Bone marrow (tissue), 2 donors: ENCODE data around the gene ANKRD13A.

Source experiments
- DNase-seq, 2 donors: peaks; one replicate each; lab custom pipeline; 2025; lab: John Stamatoyannopoulos, UW

ANKRD13A gene

DNA sequence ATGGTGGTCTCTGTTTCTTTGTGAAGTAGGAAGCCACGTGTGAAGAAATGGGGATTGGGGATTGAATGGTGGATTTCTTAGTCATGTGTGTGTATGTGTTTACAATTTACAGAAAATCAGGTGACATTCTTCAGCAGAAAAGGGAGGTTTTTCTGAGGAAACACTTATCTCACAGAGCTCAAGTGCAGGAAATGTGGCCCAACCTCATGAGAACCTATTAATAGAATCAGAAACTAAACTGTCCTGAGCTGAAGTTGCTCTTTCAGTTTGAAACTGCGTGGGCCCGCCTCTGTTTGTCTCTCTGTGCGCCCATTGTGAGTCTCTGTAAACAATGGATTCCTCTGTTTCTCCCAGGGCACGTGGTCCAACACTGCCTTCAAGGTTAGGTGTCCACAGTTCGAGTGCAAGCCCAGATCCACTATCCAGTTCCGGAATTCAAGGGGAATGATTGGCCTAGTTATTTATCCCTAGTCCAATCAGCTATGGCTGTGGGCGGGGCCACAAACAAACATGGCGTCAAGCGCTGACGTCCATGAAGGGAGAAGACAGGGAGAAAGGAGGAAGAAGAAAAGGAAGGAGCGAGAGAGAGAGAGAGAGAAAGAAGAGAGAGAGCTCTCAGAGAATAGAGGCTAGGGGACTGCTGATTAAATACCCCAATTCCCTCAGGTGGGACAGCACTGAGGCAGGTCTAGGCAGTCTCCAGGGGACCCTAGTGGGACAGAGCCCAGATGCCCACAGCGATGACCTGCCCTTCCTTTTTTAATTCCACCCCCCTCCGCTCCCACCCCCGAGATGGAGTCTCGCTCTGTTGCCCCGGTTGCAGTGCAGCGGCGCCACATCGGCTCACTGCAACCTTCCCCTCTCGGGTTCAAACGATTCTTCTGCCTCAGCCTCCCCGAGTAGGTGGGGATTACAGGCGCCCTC lies 80.5 kb downstream of the ANKRD13A start:
- DNase-seq, result peak; percentile 28 to 92

DNA sequence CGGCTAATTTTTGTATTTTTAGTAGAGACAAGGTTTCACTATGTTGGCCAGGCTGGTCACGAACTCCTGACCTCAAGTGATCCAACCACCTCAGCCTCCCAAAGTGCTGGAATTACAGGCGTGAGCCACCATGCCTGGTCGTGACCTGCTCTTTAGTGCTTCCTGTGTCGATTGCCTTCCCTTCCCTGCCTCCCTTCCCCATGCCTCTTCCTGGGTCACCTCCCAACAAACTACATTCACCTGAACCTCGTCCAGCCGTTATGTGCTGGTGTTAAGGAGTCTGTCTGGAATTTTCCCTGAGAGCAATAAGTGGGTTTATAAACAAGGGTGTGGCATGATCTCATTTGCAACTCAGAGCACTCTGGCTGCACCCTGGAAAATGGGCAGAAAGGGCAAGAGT lies 81.2 kb downstream of the ANKRD13A start:
- DNase-seq, result no peak

DNA sequence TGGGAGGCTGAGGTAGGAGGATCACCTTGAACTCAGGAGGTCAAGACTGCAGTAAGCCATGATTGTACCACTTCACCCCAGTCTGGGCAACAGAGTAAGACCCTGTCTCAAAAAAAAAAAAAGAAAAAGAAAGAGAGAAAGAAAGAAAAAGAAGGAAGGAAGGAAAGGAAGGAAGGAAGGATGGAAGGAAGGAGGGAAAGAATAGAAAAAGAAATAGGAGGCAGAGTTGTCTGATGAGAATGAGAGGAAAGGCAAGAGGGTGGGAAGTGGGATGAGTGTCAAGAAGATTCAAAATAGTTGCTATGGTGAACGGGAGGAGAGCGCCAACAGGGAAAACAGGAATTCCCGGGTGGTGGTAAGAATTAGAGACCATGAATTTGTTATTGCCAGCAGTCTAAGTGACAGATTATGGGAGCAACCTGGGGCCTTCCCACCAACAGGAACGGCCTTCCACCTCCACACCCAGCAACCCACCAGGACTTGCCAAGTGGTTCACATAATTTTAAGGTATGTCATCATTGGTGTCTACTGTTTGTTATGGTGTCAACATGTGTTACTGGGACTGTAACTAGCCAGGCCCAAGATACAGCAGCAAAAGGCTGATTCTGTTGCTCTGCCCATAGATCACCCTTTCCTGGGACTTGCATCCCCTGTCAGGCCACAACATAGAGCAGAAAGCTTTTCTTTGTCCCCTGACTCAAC lies 85.2 kb downstream of the ANKRD13A start:
- DNase-seq, result no peak

DNA sequence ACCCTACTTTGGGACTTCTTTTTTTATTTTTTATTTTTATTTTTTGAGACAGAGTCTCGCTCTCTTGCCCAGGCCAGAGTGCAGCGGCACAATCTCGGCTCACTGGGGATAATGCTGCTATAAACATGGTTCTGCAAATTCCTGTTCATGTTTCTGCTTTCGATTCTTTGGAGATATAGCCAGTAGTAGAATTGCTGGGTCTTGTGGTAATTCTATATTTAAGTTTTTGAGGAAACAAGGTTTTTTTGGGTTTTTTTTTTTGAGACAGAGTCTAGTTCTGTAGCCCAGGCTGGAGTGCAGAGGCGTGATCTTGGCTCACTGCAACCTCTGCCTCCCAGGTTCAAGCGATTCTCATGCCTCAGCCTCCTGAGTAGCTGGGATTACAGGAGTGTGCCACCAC lies 89.0 kb downstream of the ANKRD13A start:
- DNase-seq, result peak in 1 of 2 donors; percentile 36

DNA sequence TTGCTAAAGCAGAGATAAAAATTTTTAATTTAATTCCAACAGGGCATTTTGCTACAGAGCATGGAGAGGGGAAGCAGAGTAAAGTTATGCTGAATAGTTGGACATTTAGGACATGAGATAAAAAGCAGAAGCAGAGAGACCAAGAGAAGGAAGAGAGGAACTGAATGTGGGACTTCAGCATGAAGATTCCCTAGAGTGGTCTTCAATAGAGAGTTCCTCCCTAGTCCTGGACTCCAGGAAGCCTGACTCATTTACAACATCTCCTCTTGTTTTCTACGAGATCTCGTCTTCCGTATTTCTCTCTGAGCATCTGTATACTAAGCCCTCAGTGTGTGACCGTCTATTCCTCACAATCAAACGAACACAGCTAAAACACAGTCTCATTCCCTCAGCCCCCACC lies 89.7 kb downstream of the ANKRD13A start:
- peak in 1 of 2 donors; percentile 84 for DNase-seq
